Stomach (tissue), 4 donors: Measurements from ENCODE around the gene APMAP.

Experiments
- CTCF ChIP-seq, 7 experiments: fragments of 450-650 bp in 4 of 7; fragments of 200-600 bp in 3 of 7; sonication (generic) in 3 of 7; IDR thresholded peaks; one replicate each; pipeline ENCODE4 v1.5.1; 2016 to 2019; ENCODE audit warnings: antibody characterized with exemption in 7 of 7, control low read depth in 2 of 7, mild to moderate bottlenecking in 1 of 7
- POLR2A ChIP-seq, 4 donors: fragments of 450-650 bp; IDR thresholded peaks; one replicate each; pipeline ENCODE4 v1.6.1; 2016; ENCODE audit warnings: antibody characterized with exemption in 4 of 4, control low read depth in 2 of 4, mild to moderate bottlenecking in 1 of 4, moderate library complexity in 1 of 4

DNA sequence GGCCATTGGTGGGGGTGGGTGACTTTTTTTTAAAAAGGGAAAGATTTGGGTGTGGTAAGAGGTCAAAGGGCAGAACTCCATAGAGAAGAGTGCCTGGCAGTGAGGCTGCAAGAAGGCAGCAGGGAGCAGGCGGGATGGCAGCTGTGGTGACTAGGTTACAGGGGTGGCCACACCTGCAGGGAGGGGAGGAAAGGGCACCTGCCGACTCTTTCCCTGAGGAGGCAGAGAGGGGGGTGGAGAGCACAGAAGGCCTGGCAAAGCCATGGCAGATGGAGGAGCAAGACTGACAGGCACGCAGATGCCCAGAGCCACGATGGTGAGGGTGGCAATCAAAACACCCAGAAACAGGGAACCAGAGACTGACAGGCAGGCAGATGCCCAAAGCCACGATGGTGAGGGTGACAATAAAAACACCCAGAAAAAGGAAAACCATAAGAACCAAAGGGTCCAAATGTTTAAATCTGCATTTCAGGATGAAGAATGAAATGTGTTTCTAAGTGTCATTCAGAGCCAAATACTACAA is 24.2 kb downstream of the APMAP start:
- no peak for TF ChIP-seq CTCF (IDR thresholded peaks at IDR 0.05)
- TF ChIP-seq POLR2A (IDR thresholded peaks at IDR 0.05): no peak
